HG03135 (cell line): Measurements from ENCODE around the gene S1PR2.

Experiments used
- ATAC-seq: cut with Tn5 transposase; IDR thresholded peaks from one replicate; pipeline ENCODE4 v1.9.1; 2021; ENCODE audit warnings: mild to moderate bottlenecking, moderate library complexity; ENCODE audit not compliant: unreplicated experiment

S1PR2 gene, protein sequence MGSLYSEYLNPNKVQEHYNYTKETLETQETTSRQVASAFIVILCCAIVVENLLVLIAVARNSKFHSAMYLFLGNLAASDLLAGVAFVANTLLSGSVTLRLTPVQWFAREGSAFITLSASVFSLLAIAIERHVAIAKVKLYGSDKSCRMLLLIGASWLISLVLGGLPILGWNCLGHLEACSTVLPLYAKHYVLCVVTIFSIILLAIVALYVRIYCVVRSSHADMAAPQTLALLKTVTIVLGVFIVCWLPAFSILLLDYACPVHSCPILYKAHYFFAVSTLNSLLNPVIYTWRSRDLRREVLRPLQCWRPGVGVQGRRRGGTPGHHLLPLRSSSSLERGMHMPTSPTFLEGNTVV

GRCh38 chr19:10230861-10231611 lies at the start of gene S1PR2:
Gene S1PR2 (minus strand): TSS chr19:10231331. CDS start chr19:10224905, 6,426 bp downstream.
- ATAC-seq: peak; percentile 46

GRCh38 chr19:10279737-10280442 lies 48.8 kb upstream of the S1PR2 start:
- ATAC-seq: no peak

GRCh38 chr19:10278935-10279334 lies 47.8 kb upstream of the S1PR2 start:
- no peak for ATAC-seq

GRCh38 chr19:10277795-10278589 lies 46.9 kb upstream of the S1PR2 start:
- no peak for ATAC-seq

DNA sequence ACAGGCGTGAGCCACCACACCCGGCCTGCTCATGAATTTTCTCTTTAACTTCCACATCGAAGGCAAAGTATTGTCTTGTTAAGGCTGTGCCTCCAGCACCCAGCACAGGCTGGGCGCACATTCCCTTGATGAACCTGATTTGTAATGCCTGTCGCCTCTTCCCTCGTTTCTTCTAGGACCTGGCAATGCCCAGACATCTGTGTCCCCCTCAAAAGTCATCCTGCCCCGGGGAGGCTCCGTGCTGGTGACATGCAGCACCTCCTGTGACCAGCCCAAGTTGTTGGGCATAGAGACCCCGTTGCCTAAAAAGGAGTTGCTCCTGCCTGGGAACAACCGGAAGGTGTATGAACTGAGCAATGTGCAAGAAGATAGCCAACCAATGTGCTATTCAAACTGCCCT lies 43.5 kb upstream of the S1PR2 start:
- no peak for ATAC-seq

GRCh38 chr19:10271543-10272086 lies 40.5 kb upstream of the S1PR2 start:
- ATAC-seq: peak; percentile 24

- peak; percentile 53 for ATAC-seq
Observed at GRCh38 chr19:10270616-10271394, 39.7 kb upstream of the S1PR2 start, which contains the start of gene ICAM1. Gene ICAM1 (plus strand): TSS chr19:10271120. CDS start chr19:10271160, 40 bp downstream.

GRCh38 chr19:10270180-10270615 lies 39.1 kb upstream of the S1PR2 start:
- ATAC-seq: no peak

DNA sequence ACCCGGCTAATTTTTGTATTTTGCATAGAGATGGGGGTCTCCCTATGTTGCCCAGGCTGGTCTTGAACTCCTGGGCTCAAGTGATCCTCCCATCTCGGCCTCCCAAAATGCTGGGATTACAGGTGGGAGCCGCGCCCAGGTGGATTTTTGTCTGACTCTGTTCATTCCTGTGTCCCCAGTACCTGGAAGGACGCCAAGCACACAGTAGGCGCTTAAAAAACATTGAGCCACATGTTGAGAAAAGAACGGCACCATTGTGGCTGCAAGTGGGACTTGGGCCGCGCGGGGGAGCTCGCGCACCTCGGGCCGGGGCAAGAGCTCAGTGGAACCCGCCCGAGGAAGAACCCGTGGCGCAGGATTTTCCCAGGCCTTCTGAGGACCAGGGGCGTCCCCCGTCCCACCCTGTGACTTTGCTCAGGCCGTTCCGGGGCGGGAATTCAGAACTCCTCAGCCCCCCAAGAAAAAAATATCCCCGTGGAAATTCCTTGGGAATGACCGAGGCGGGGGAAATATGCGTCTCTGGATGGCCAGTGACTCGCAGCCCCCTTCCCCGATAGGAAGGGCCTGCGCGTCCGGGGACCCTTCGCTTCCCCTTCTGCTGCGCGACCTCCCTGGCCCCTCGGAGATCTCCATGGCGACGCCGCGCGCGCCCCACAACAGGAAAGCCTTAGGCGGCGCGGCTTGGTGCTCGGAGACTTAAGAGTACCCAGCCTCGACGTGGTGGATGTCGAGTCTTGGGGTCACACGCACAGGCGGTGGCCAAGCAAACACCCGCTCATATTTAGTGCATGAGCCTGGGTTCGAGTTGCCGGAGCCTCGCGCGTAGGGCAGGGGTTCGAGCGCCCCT lies 38.4 kb upstream of the S1PR2 start:
- ATAC-seq: no peak

DNA sequence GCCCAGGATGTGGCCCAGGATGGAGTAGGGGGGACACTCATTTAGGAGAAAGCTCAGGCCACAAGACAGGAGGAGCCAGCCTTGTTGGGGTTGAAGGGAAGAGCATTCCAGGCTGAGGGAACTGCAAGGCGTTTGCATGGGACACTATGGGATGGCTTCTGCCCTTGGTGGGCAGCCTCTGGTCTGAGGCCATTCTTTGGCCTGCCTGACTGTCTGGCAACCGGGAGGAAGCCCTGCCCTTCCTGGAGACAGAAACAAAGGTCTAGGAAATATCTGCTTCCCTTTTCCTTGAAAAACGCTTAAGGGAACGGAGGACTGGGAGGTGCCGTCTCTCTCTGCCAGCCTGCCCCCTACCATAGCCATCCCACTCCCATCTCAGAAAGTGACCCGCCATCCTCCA lies 36.9 kb upstream of the S1PR2 start:
- no peak for ATAC-seq

- no peak for ATAC-seq
Observed at GRCh38 chr19:10266706-10267105, 35.6 kb upstream of the S1PR2 start.

DNA sequence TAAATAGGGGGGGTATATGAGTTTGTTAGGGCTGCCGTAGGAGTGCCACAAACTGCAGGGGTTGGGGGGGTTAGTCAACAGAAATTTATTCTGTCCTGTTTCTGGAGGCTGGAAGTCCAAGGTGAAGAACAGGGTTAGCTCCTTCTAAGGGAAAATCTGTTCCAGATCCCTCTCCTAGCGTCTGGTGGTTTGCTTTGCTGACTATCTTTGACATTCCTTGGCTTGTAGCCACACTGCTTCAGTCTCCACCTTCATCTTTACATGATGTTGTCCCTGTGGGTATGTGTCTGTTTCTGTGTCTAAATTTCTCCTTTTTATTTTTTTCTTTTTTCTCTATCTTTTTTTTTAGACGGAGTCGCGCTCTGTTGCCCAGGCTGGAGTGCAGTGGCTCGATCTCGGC lies 31.6 kb upstream of the S1PR2 start:
- no peak for ATAC-seq

GRCh38 chr19:10260141-10260584 lies 29.0 kb upstream of the S1PR2 start:
- ATAC-seq: no peak

DNA sequence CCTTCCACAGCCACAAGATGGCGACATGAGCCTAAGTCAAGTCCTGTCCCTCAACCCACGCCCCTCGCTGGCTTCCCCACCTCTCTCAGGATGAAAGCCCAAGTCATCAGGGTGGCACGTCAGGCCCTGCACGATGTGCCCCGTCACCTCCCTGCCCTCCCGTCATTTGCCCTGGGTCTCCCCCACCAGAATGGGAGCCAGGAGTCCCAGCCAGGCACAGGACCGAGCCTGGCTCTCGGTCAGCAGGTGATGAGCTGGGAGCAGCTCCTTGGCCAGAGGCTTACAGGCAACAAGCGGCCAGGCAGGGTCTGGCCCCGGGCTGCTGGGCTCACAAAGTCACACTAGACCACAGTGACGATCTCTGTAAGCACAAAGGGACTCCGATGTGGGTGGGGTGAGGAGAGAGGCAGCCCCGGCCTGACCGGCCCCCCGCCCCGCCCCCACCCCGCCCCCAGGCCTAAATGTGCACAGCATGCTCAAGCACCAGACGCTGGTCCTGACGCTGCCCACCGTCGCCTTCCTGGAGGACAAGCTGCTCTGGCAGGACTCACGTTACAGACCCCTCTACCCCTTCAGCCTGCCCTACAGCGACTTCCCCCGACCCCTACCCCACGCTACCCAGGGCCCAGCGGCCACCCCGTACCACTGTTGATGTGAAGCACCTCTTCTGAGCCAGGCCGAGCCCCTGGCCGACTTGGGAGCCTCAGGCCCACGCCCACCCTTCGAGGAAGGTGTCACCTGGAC lies 28.2 kb upstream of the S1PR2 start:
- no peak for ATAC-seq

- ATAC-seq: no peak
Observed at GRCh38 chr19:10258080-10258710, 27.1 kb upstream of the S1PR2 start.

DNA sequence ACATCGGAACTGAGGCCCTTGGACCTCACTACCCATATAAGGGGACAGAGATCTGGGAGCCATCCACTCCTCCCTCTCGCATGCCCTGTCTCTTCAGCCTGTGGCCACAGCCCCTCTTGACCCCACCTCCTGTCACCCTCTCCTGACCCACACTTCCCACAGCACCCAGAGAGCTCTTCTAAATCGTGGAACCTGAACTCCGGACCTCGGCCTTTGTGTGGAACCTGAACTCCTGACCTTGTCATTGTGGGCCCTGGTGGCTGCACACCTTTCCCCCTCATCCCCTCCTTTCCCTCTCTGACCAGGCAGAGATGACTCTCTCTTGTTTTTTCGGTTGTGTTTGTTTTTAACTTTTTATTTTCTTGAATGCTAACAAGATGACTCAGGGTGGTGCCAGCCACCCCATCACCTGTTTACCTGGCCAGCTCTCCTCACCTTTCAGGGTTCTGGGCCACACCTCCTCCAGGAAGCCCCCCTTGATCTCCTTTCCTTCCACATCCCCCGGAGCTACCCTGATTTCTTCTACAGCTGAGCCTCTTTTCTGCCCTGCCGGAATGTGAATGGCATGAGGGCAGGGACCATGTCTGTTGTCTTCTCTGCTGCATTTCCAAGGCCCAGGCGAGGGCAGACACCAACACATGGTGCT lies 26.0 kb upstream of the S1PR2 start:
- no peak for ATAC-seq

- ATAC-seq: no peak
Observed at GRCh38 chr19:10256551-10256950, 25.4 kb upstream of the S1PR2 start.
